Measurements from ENCODE around the gene ROBO1. TPM values are rescaled to one million over a fixed set of nuclear protein-coding genes. Genes with fewer than 3 reads are reported as not detected.

The ROBO1 gene
- total RNA-seq, 1 donor from 2014 or later = 71.7 TPM

GRCh38 chr3:79568938-79569337, 198.9 kb downstream of the ROBO1 start:
- Histone ChIP-seq H3K36me3 (ENCODE audit: insufficient read depth, low read length) (no peaks in the 10 kb centered on the region), H3K9me3 (ENCODE audit: insufficient read depth, low read depth, low read length) (no peaks in the 10 kb centered on the region), H2AFZ (ENCODE audit: low read depth, low read length) (no peak overlapping the region), H4K20me1 (ENCODE audit: insufficient read depth, low read length) (no peaks in the 10 kb centered on the region), H3K4me1 (ENCODE audit: insufficient read depth, low read length) (no peaks in the 10 kb centered on the region), H3K4me3 (ENCODE audit: insufficient read depth, low read depth, low read length) (no peak overlapping the region), H3K9ac (ENCODE audit: low read length) (no peak overlapping the region), H3K4me2 (ENCODE audit: low read length) (no peak overlapping the region), H3K27me3 (ENCODE audit: insufficient read depth, low read length) (no peaks in the 10 kb centered on the region), H3K27ac (ENCODE audit: low read depth, low read length) (no peak overlapping the region), H3K79me2 (ENCODE audit: insufficient read depth, low read length) (no peaks in the 10 kb centered on the region)
- no peaks in the 10 kb centered on the region for H3K36me3 Mint-ChIP-seq (ENCODE audit: low read depth, unreplicated experiment)
- H3K4me1 Mint-ChIP-seq (ENCODE audit: low read depth, unreplicated experiment) = no peaks in the 10 kb centered on the region
- DNase-seq (ENCODE audit: low read depth) = no peak
- no peaks in the 10 kb centered on the region for H3K9me3 Mint-ChIP-seq (ENCODE audit: unreplicated experiment)
- H3K4me3 Mint-ChIP-seq (ENCODE audit: unreplicated experiment) = no peak overlapping the region
- TF ChIP-seq CTCF (IDR thresholded peaks at IDR 0.05; ENCODE audit: insufficient read depth, low read depth, low read length) = no peak
- TF ChIP-seq EZH2 (IDR thresholded peaks at IDR 0.05; ENCODE audit: insufficient read depth, low read length) = no peak
- no peaks in the 10 kb centered on the region for H3K27me3 Mint-ChIP-seq (ENCODE audit: low read depth, unreplicated experiment)
- FAIRE-seq = no peak
- no peak overlapping the region for H3K27ac Mint-ChIP-seq (ENCODE audit: unreplicated experiment)

GRCh38 chr3:79564192-79564591, 203.6 kb downstream of the ROBO1 start:
- no peak overlapping the region for H3K27ac Mint-ChIP-seq (ENCODE audit: unreplicated experiment)
- TF ChIP-seq EZH2 (IDR thresholded peaks at IDR 0.05; ENCODE audit: insufficient read depth, low read length) = no peak
- no peak for TF ChIP-seq CTCF (IDR thresholded peaks at IDR 0.05; ENCODE audit: insufficient read depth, low read depth, low read length)
- H3K9me3 ChIP-seq (ENCODE audit: insufficient read depth, low read depth, low read length) = no peaks in the 10 kb centered on the region

DNA sequence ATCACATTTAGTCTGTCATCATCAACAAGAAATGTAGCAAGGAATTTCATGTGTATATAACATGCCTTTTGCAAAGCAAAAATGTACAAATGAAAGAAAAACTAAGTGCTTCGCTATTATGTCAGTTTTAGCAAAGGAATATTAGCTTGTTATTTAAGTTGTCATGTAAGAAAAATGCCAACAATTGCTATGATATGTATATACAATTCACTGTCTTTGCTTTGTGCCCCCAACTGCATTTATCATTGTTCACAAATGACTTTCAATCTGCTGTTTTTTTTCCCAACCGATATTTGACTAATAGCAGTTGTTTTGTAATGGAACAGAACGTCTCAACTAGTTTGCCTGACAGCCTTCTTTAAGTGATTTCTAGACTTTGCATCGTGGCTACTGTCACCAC, 207.1 kb downstream of the ROBO1 start:
- Mint-ChIP-seq H3K36me3 (ENCODE audit: low read depth, unreplicated experiment) (no peaks in the 10 kb centered on the region), H3K27me3 (ENCODE audit: low read depth, unreplicated experiment) (no peaks in the 10 kb centered on the region)
- TF ChIP-seq CTCF (IDR thresholded peaks at IDR 0.05; ENCODE audit: insufficient read depth, low read depth, low read length) (no peak), EZH2 (IDR thresholded peaks at IDR 0.05; ENCODE audit: insufficient read depth, low read length) (no peak)

More at GRCh38 chr3:79564192-79564591, 203.6 kb downstream of the ROBO1 start:
- no peak overlapping the region for H2AFZ ChIP-seq (ENCODE audit: low read depth, low read length)
- H3K9ac ChIP-seq (ENCODE audit: low read length) = no peak overlapping the region
- FAIRE-seq = no peak
- H3K27me3 Mint-ChIP-seq (ENCODE audit: low read depth, unreplicated experiment) = no peaks in the 10 kb centered on the region
- no peaks in the 10 kb centered on the region for H3K27me3 ChIP-seq (ENCODE audit: insufficient read depth, low read length)
- H3K4me1 ChIP-seq (ENCODE audit: insufficient read depth, low read length) = no peaks in the 10 kb centered on the region
- no peak for DNase-seq (ENCODE audit: low read depth)
- no peaks in the 10 kb centered on the region for H3K36me3 ChIP-seq (ENCODE audit: insufficient read depth, low read length)
- H3K79me2 ChIP-seq (ENCODE audit: insufficient read depth, low read length) = no peaks in the 10 kb centered on the region
- no peak overlapping the region for H3K4me3 ChIP-seq (ENCODE audit: insufficient read depth, low read depth, low read length)
- no peak overlapping the region for H3K4me2 ChIP-seq (ENCODE audit: low read length)
- no peaks in the 10 kb centered on the region for H4K20me1 ChIP-seq (ENCODE audit: insufficient read depth, low read length)
- H3K9me3 Mint-ChIP-seq (ENCODE audit: unreplicated experiment) = no peaks in the 10 kb centered on the region
- no peaks in the 10 kb centered on the region for H3K36me3 Mint-ChIP-seq (ENCODE audit: low read depth, unreplicated experiment)
- H3K4me1 Mint-ChIP-seq (ENCODE audit: low read depth, unreplicated experiment) = no peaks in the 10 kb centered on the region
- H3K4me3 Mint-ChIP-seq (ENCODE audit: unreplicated experiment) = no peak overlapping the region
- H3K27ac ChIP-seq (ENCODE audit: low read depth, low read length) = no peak overlapping the region

More for the DNA sequence above, 207.1 kb downstream of the ROBO1 start:
- DNase-seq (ENCODE audit: low read depth) = no peak
- Histone ChIP-seq H3K9ac (ENCODE audit: low read length) (no peak overlapping the region), H3K4me3 (ENCODE audit: insufficient read depth, low read depth, low read length) (no peak overlapping the region), H4K20me1 (ENCODE audit: insufficient read depth, low read length) (no peaks in the 10 kb centered on the region), H3K27me3 (ENCODE audit: insufficient read depth, low read length) (no peaks in the 10 kb centered on the region), H3K27ac (ENCODE audit: low read depth, low read length) (no peak overlapping the region), H3K4me1 (ENCODE audit: insufficient read depth, low read length) (no peaks in the 10 kb centered on the region), H3K4me2 (ENCODE audit: low read length) (no peak overlapping the region), H3K36me3 (ENCODE audit: insufficient read depth, low read length) (no peaks in the 10 kb centered on the region), H3K9me3 (ENCODE audit: insufficient read depth, low read depth, low read length) (no peaks in the 10 kb centered on the region), H3K79me2 (ENCODE audit: insufficient read depth, low read length) (no peaks in the 10 kb centered on the region), H2AFZ (ENCODE audit: low read depth, low read length) (no peak overlapping the region)
- Mint-ChIP-seq H3K4me3 (ENCODE audit: unreplicated experiment) (no peak overlapping the region), H3K4me1 (ENCODE audit: low read depth, unreplicated experiment) (no peaks in the 10 kb centered on the region), H3K9me3 (ENCODE audit: unreplicated experiment) (no peaks in the 10 kb centered on the region), H3K27ac (ENCODE audit: unreplicated experiment) (no peak overlapping the region)
- FAIRE-seq = no peak
